HG03575 (cell line): ENCODE measurements around the gene AKIP1.
A peak's percentile ranks its signal among the peaks of the same experiment; 100 is the strongest.

ENCODE experiments used
- ATAC-seq: cut with Tn5 transposase; IDR thresholded peaks from one replicate; pipeline ENCODE4 v1.9.1; 2021; ENCODE audit not compliant: unreplicated experiment, insufficient number of reproducible peaks, low FRiP score; ENCODE audit errors: extremely low read depth

The AKIP1 gene

GRCh38 chr11:8947230-8947943 is 36.4 kb downstream of the AKIP1 start:
- no peak for ATAC-seq

GRCh38 chr11:8948886-8949285 is 37.9 kb downstream of the AKIP1 start:
- no peak for ATAC-seq

- no peak for ATAC-seq
Observed at GRCh38 chr11:8956860-8957259, 45.9 kb downstream of the AKIP1 start.

- ATAC-seq = no peak
Observed at GRCh38 chr11:8959546-8960166, 48.7 kb downstream of the AKIP1 start.

GRCh38 chr11:8961401-8961800 is 50.4 kb downstream of the AKIP1 start:
- no peak for ATAC-seq

GRCh38 chr11:8962841-8963240 is 51.9 kb downstream of the AKIP1 start:
- no peak for ATAC-seq

GRCh38 chr11:8963569-8964323 is 52.8 kb downstream of the AKIP1 start:
- ATAC-seq = peak; percentile 18

- peak; percentile 43 for ATAC-seq
Observed at GRCh38 chr11:8964324-8965320, 53.6 kb downstream of the AKIP1 start, which contains the start of gene TMEM9B. TMEM9B (minus strand) TSS chr11:8964442; CDS start chr11:8964313, 129 bp downstream.

GRCh38 chr11:8967184-8967583 is 56.2 kb downstream of the AKIP1 start:
- ATAC-seq = no peak
